Uterus (tissue), 2 donors: ENCODE data around the gene TMEM260.
"Not testable (repeated sequence)": the region's sequence is repeated elsewhere in the genome, so short reads cannot be mapped to it uniquely, and the experiment has no call there.

Experiments
- POLR2A ChIP-seq, 2 donors: fragments of 450-650 bp; IDR thresholded peaks; one replicate each; pipeline ENCODE4 v1.6.1; 2016; ENCODE audit warnings: antibody characterized with exemption in 2 of 2, mild to moderate bottlenecking in 1 of 2, moderate library complexity in 1 of 2
- TF ChIP-seq, protein P1 (sequence below), 4 experiments: fragments of 200-600 bp in 2 of 4; fragments of 450-650 bp in 2 of 4; sonication (generic) in 2 of 4; IDR thresholded peaks; one replicate each; pipeline ENCODE4 v1.5.1; 2016 to 2019; ENCODE audit warnings: antibody characterized with exemption in 4 of 4, mild to moderate bottlenecking in 2 of 4, moderate library complexity in 1 of 4

DNA sequence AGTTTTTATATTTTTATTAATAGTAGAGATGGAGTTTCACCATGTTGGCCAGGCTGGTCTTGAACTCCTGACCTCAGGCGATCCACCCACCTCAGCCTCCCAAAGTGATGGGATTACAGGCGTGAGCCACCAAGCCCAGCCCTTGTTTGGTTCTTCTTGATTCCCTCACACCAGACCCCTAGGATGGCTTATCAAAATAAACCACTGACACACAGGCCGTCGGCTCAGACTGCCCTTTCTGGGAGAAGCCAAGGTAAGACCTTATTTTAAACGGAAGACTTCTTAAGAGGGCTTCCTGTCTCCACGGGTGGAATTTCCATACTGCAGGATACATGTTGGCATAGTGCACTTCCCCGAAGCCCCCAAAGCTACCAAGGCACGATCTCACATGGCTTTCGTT, 115.6 kb downstream of the TMEM260 start:
- not testable (repeated sequence) for TF ChIP-seq POLR2A (IDR thresholded peaks at IDR 0.05)
- TF ChIP-seq, protein P1, sequence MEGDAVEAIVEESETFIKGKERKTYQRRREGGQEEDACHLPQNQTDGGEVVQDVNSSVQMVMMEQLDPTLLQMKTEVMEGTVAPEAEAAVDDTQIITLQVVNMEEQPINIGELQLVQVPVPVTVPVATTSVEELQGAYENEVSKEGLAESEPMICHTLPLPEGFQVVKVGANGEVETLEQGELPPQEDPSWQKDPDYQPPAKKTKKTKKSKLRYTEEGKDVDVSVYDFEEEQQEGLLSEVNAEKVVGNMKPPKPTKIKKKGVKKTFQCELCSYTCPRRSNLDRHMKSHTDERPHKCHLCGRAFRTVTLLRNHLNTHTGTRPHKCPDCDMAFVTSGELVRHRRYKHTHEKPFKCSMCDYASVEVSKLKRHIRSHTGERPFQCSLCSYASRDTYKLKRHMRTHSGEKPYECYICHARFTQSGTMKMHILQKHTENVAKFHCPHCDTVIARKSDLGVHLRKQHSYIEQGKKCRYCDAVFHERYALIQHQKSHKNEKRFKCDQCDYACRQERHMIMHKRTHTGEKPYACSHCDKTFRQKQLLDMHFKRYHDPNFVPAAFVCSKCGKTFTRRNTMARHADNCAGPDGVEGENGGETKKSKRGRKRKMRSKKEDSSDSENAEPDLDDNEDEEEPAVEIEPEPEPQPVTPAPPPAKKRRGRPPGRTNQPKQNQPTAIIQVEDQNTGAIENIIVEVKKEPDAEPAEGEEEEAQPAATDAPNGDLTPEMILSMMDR (IDR thresholded peaks at IDR 0.05) = not testable (repeated sequence)
